Measurements from ENCODE around the gene CIC.

Gene CIC

GRCh38 chr19:42292963-42293362 is 23.9 kb downstream of the CIC start:
- TF ChIP-seq, protein P1, sequence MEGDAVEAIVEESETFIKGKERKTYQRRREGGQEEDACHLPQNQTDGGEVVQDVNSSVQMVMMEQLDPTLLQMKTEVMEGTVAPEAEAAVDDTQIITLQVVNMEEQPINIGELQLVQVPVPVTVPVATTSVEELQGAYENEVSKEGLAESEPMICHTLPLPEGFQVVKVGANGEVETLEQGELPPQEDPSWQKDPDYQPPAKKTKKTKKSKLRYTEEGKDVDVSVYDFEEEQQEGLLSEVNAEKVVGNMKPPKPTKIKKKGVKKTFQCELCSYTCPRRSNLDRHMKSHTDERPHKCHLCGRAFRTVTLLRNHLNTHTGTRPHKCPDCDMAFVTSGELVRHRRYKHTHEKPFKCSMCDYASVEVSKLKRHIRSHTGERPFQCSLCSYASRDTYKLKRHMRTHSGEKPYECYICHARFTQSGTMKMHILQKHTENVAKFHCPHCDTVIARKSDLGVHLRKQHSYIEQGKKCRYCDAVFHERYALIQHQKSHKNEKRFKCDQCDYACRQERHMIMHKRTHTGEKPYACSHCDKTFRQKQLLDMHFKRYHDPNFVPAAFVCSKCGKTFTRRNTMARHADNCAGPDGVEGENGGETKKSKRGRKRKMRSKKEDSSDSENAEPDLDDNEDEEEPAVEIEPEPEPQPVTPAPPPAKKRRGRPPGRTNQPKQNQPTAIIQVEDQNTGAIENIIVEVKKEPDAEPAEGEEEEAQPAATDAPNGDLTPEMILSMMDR (IDR thresholded peaks at IDR 0.05; ENCODE audit: control insufficient read depth, extremely low read depth, insufficient read depth) = no peak
- H3K4me3 ChIP-seq (ENCODE audit: low read depth, low read length) = no peak overlapping the region
- no peak for DNase-seq (ENCODE audit: low read depth)

DNA sequence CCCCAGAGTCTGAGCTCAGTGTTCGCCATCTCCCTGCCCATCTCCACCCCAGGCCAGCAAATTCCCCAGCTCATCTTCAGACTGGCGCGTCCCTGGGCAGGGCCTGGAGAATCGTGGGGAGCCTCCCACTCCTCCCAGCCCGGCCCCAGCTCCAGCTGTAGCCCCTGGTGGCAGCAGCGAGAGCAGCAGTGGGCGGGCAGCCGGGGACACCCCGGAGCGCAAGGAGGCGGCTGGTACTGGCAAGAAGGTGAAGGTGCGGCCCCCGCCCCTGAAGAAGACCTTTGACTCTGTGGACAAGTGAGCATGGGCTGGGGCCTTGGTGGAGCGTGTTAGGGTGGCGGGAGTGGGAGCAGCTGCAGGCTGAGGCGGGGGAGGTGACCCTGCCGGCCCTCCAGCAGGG is 24.5 kb downstream of the CIC start:
- DNase-seq (ENCODE audit: low read depth) = no peak

GRCh38 chr19:42293948-42294347 is 24.9 kb downstream of the CIC start:
- DNase-seq (ENCODE audit: low read depth) = no peak
- H3K4me3 ChIP-seq (ENCODE audit: low read depth, low read length) = no peak overlapping the region
- TF ChIP-seq, protein P1 (IDR thresholded peaks at IDR 0.05; ENCODE audit: control insufficient read depth, extremely low read depth, insufficient read depth) = no peak

More for the DNA sequence above, 24.5 kb downstream of the CIC start:
- H3K4me3 ChIP-seq (ENCODE audit: low read depth, low read length) = no peak overlapping the region
- TF ChIP-seq, protein P1 (IDR thresholded peaks at IDR 0.05; ENCODE audit: control insufficient read depth, extremely low read depth, insufficient read depth) = no peak

DNA sequence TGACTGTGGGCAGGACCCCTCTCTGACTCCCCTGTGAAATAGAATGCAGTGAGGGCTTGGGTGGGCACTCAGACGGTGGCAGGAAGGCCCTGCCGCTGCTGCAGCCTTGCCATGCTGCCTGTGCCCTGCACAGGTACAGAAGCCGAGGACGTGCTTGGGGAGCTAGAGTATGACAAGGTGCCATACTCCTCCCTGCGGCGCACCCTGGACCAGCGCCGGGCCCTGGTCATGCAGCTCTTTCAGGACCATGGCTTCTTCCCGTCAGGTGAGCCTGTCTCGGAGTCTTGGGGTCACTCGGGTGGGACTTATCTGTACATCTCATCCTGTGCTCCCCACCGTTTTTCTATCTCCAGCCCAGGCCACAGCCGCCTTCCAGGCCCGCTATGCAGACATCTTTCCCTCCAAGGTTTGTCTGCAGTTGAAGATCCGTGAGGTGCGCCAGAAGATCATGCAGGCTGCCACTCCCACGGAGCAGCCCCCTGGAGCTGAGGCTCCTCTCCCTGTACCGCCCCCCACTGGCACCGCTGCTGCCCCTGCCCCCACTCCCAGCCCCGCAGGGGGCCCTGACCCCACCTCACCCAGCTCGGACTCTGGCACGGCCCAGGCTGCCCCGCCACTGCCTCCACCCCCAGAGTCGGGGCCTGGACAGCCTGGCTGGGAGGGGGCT is 25.6 kb downstream of the CIC start:
- TF ChIP-seq, protein P1 (IDR thresholded peaks at IDR 0.05; ENCODE audit: control insufficient read depth, extremely low read depth, insufficient read depth) = no peak
- no peak overlapping the region for H3K4me3 ChIP-seq (ENCODE audit: low read depth, low read length)
- no peak for DNase-seq (ENCODE audit: low read depth)

- DNase-seq (ENCODE audit: low read depth) = no peak
- TF ChIP-seq, protein P1 (IDR thresholded peaks at IDR 0.05; ENCODE audit: control insufficient read depth, extremely low read depth, insufficient read depth) = no peak
- no peak overlapping the region for H3K4me3 ChIP-seq (ENCODE audit: low read depth, low read length)
These were observed 26.3 kb downstream of the CIC start for GRCh38 chr19:42295342-42295741.

DNA sequence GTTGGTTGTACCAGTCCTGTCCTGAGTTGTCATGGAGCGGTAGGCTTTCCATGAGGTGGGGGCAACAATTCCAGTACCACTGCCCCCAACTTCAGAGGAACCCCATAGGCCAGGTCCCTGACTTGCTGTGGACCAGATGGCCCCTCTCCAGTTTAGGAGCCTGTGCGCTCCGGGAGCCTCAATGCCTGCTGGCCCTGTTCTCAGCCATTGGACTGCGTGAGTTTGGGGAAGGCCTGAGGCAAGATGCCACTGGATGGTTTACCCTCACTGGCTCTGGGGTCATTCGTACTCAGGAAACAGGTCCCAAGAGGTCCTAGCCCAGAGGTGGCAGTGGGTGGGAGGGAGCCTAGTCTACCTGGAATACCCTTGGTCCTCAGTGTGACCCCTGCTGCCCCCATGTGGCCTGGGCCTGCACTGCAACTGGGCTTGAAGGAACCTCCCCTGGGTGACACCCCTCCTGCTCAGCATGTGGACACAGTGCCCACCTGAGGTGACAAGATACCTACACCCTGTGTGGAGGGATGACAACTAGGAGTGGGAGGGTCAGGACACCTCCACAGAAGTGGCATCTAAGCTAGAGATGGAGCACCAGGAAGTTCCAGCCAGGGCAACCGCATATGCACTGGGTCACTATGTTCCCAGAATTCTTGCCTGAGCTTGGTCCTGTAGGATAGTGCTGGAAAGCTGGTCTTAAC is 26.9 kb downstream of the CIC start:
- no peak overlapping the region for H3K4me3 ChIP-seq (ENCODE audit: low read depth, low read length)
- TF ChIP-seq, protein P1 (IDR thresholded peaks at IDR 0.05; ENCODE audit: control insufficient read depth, extremely low read depth, insufficient read depth) = peak; percentile 68
- no peak for DNase-seq (ENCODE audit: low read depth)
